Activated T-cell treated with anti-CD3 and anti-CD28 coated beads, Interleukin-2, amount 50 U/mL, for 72 hours (primary cell): Measurements from ENCODE around the gene SLC38A10. TPM values are rescaled to one million over a fixed set of nuclear protein-coding genes. Genes with fewer than 3 reads are reported as not detected.
A peak's percentile ranks its signal among the peaks of the same experiment; 100 is the strongest.

Source experiments
- ATAC-seq, 2 donors: fragments of 150-1000 bp; cut with Tn5 transposase; replicated peaks in 1 of 2; 2 replicates each; pipeline ENCODE4 v1.10.0; 2021; ENCODE audit warnings: moderate library complexity in 2 of 2, mild to moderate bottlenecking in 1 of 2
- DNase-seq, 2 donors: peaks; one replicate each; pipeline ENCODE4 v3.0.0; 2021 to 2022; ENCODE audit warnings: mixed read lengths in 1 of 2
- H3K27ac Mint-ChIP-seq: one replicate; pipeline ENCODE4 v1.8.0; 2022; ENCODE audit warnings: mild to moderate bottlenecking, moderate library complexity, mixed read lengths
- H3K27me3 Mint-ChIP-seq: one replicate; pipeline ENCODE4 v1.8.0; 2022; ENCODE audit warnings: low read depth, mixed read lengths
- H3K36me3 Mint-ChIP-seq, 2 donors: one replicate each; pipeline ENCODE4 v1.8.0; 2022; ENCODE audit warnings: mixed read lengths in 2 of 2, mild to moderate bottlenecking in 1 of 2; ENCODE audit not compliant: insufficient read depth in 2 of 2
- H3K4me1 Mint-ChIP-seq: one replicate; pipeline ENCODE4 v1.8.0; 2022; ENCODE audit warnings: low read depth, mixed read lengths
- H3K4me3 Mint-ChIP-seq, 2 donors: one replicate each; pipeline ENCODE4 v1.8.0; 2022; ENCODE audit warnings: mild to moderate bottlenecking in 2 of 2, mixed read lengths in 2 of 2, moderate library complexity in 2 of 2
- H3K9me3 Mint-ChIP-seq, 2 donors: one replicate each; pipeline ENCODE4 v1.8.0; 2022; ENCODE audit warnings: mixed read lengths in 2 of 2
- total RNA-seq, 2 donors: library from RNA; stranded (reverse); gene quantifications; one replicate each; pipeline ENCODE4 v1.2.3, GENCODE V29; 2022

Gene SLC38A10
- total RNA-seq, 2 donors from 2014 or later, result 49.8 to 63.6 TPM

- peaks cover 0 to 2% of the 10 kb centered on the region in 2 donors for H3K9me3 Mint-ChIP-seq
- H3K4me3 Mint-ChIP-seq, result no peak overlapping the region
- no peak for DNase-seq
- no peak overlapping the region for H3K27ac Mint-ChIP-seq
- ATAC-seq, result no peak
- no peaks in the 10 kb centered on the region for H3K27me3 Mint-ChIP-seq
- peaks cover 4% of the 10 kb centered on the region for H3K4me1 Mint-ChIP-seq
- H3K36me3 Mint-ChIP-seq, result no peaks in the 10 kb centered on the region
Observed at GRCh38 chr17:81303385-81303784, 8.3 kb upstream of the SLC38A10 start.

- DNase-seq, result no peak
- no peaks in the 10 kb centered on the region for H3K27me3 Mint-ChIP-seq
- H3K4me1 Mint-ChIP-seq, result peaks cover 3% of the 10 kb centered on the region
- H3K36me3 Mint-ChIP-seq, result no peaks in the 10 kb centered on the region
- peaks cover 0 to 2% of the 10 kb centered on the region in 2 donors for H3K9me3 Mint-ChIP-seq
- no peak overlapping the region for H3K27ac Mint-ChIP-seq
- ATAC-seq, result no peak
- no peak overlapping the region for H3K4me3 Mint-ChIP-seq
Observed at GRCh38 chr17:81302861-81303333, 7.8 kb upstream of the SLC38A10 start.

- peaks cover 0 to 2% of the 10 kb centered on the region in 2 donors for H3K9me3 Mint-ChIP-seq
- H3K4me3 Mint-ChIP-seq, result no peak overlapping the region
- no peaks in the 10 kb centered on the region for H3K36me3 Mint-ChIP-seq
- H3K27me3 Mint-ChIP-seq, result no peaks in the 10 kb centered on the region
- no peak overlapping the region for H3K27ac Mint-ChIP-seq
- DNase-seq, result no peak
- no peaks in the 10 kb centered on the region for H3K4me1 Mint-ChIP-seq
- ATAC-seq, result no peak
Observed at GRCh38 chr17:81302324-81302723, 7.2 kb upstream of the SLC38A10 start.

- ATAC-seq, result no peak
- H3K4me3 Mint-ChIP-seq, result no peak overlapping the region
- DNase-seq, result no peak
- H3K36me3 Mint-ChIP-seq, result no peaks in the 10 kb centered on the region
- peaks cover 0 to 2% of the 10 kb centered on the region in 2 donors for H3K9me3 Mint-ChIP-seq
- H3K27ac Mint-ChIP-seq, result no peak overlapping the region
- H3K27me3 Mint-ChIP-seq, result no peaks in the 10 kb centered on the region
- peaks cover 5% of the 10 kb centered on the region for H3K4me1 Mint-ChIP-seq
Observed at GRCh38 chr17:81301195-81302144, 6.4 kb upstream of the SLC38A10 start.

- ATAC-seq (no peak), DNase-seq (no peak)
- Mint-ChIP-seq H3K36me3 (no peaks in the 10 kb centered on the region), H3K27me3 (no peaks in the 10 kb centered on the region), H3K9me3 (peaks cover 0 to 2% of the 10 kb centered on the region in 2 donors), H3K4me3 (no peak overlapping the region), H3K27ac (no peak overlapping the region), H3K4me1 (peaks cover 12% of the 10 kb centered on the region)
Observed at GRCh38 chr17:81300586-81301155, 5.6 kb upstream of the SLC38A10 start.

GRCh38 chr17:81299846-81300585 is 4.9 kb upstream of the SLC38A10 start:
- ATAC-seq (peak in 1 of 2 donors; percentile 10), DNase-seq (no peak)
- Mint-ChIP-seq H3K4me1 (peaks cover 17% of the 10 kb centered on the region), H3K27ac (no peak overlapping the region), H3K36me3 (peaks cover 0 to 1% of the 10 kb centered on the region in 2 donors), H3K27me3 (no peaks in the 10 kb centered on the region), H3K4me3 (no peak overlapping the region), H3K9me3 (peaks cover 0 to 2% of the 10 kb centered on the region in 2 donors)

GRCh38 chr17:81298991-81299738 is 4.1 kb upstream of the SLC38A10 start:
- Mint-ChIP-seq H3K4me3 (no peak overlapping the region), H3K27ac (no peak overlapping the region), H3K27me3 (no peaks in the 10 kb centered on the region), H3K4me1 (peaks cover 20% of the 10 kb centered on the region), H3K36me3 (peaks cover 1 to 2% of the 10 kb centered on the region in 2 donors), H3K9me3 (peaks cover 0 to 2% of the 10 kb centered on the region in 2 donors)
- DNase-seq (no peak), ATAC-seq (no peak)

GRCh38 chr17:81298325-81298990 is 3.4 kb upstream of the SLC38A10 start:
- Mint-ChIP-seq H3K27ac (no peak overlapping the region), H3K9me3 (peaks cover 0 to 2% of the 10 kb centered on the region in 2 donors), H3K27me3 (no peaks in the 10 kb centered on the region), H3K4me1 (peaks cover 26% of the 10 kb centered on the region), H3K36me3 (peaks cover 3% of the 10 kb centered on the region in 2 donors), H3K4me3 (no peak overlapping the region)
- ATAC-seq (no peak), DNase-seq (no peak)

- DNase-seq (peak; percentile 43 to 62), ATAC-seq (peak; percentile 22 to 35)
- Mint-ChIP-seq H3K4me1 (peaks cover 37% of the 10 kb centered on the region), H3K9me3 (peaks cover 0 to 2% of the 10 kb centered on the region in 2 donors), H3K27me3 (no peaks in the 10 kb centered on the region), H3K4me3 (peak overlapping the region; percentile 97 to 98), H3K27ac (peak overlapping the region; percentile 92), H3K36me3 (peaks cover 3 to 4% of the 10 kb centered on the region in 2 donors)
Observed at GRCh38 chr17:81295676-81296381, 722 bp upstream of the SLC38A10 start.

- ATAC-seq, result peak in 1 of 2 donors; percentile 17
- Mint-ChIP-seq H3K9me3 (no peaks in the 10 kb centered on the region), H3K27me3 (no peaks in the 10 kb centered on the region), H3K4me3 (peak overlapping the region; percentile 92 to 97), H3K27ac (peak overlapping the region; percentile 90), H3K4me1 (peaks cover 37% of the 10 kb centered on the region), H3K36me3 (peaks cover 3 to 4% of the 10 kb centered on the region in 2 donors)
- DNase-seq, result peak; percentile 29 to 37
Observed at GRCh38 chr17:81294512-81295030, 536 bp downstream of the SLC38A10 start.

- no peaks in the 10 kb centered on the region for H3K27me3 Mint-ChIP-seq
- H3K4me3 Mint-ChIP-seq, result peak overlapping the region in 1 of 2 donors; percentile 23
- H3K9me3 Mint-ChIP-seq, result no peaks in the 10 kb centered on the region
- peaks cover 3 to 4% of the 10 kb centered on the region in 2 donors for H3K36me3 Mint-ChIP-seq
- ATAC-seq, result no peak
- no peak for DNase-seq
- peaks cover 37% of the 10 kb centered on the region for H3K4me1 Mint-ChIP-seq
- H3K27ac Mint-ChIP-seq, result no peak overlapping the region
Observed at GRCh38 chr17:81292450-81292849, 2.7 kb downstream of the SLC38A10 start.
